ENCODE measurements around the gene ST3GAL3.
A peak's percentile ranks its signal among the peaks of the same experiment; 100 is the strongest.

The ST3GAL3 gene, protein sequence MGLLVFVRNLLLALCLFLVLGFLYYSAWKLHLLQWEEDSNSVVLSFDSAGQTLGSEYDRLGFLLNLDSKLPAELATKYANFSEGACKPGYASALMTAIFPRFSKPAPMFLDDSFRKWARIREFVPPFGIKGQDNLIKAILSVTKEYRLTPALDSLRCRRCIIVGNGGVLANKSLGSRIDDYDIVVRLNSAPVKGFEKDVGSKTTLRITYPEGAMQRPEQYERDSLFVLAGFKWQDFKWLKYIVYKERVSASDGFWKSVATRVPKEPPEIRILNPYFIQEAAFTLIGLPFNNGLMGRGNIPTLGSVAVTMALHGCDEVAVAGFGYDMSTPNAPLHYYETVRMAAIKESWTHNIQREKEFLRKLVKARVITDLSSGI

DNA sequence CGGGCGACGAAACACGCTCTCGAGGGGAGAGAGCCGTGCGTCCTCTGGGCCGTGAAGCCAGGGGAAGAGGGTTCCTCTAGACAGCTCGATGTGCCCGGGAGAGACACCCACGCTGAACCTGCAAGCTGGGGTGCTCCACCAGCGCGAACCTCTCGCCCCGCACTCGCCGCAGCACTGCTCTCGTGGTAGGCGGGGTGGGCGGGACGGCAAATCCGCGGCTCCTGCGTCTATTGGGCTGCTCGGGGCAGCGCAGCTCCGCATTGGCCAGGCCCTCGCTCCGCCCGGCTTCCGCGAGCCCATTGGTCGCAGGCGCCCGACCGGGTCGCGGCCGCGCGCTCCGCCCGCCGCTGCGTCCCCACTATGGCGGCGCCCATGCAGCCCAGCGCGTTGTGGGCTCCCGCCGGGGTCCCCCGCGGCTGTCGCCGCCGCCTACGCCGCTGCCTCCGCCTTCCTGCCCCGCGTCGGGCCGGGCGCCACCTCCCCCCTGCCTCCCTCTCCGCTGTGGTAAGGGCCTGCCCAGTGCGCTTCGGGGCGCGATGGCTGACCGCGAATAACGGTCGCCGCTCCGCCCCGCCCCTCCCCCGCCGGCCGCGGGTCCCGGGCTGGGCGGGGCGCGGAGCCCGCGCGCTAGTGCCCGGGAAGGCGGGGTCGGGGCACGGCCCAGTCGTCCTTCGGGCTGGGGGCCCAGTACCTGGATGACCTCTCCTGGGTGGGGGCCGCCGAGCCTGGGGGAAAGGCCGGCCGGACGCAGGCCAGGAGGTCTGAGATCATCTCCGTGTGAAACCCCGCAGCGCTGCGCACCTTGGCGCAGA, at the start of gene ST3GAL3:
Gene ST3GAL3 (plus strand): TSS at position 347 of the 812 bp plus-strand sequence. CDS start 28,727 bp downstream, outside the sequence.
- ChIA-PET POLR2A (interaction anchor here (0.6 to 2.0 kb wide), 17 partner anchors 9 to 1112 kb away, joined by 3 to 9 read pairs (median 4); partner anchors contain the start of genes ATP6V0B and KDM4A), CTCF (no interaction called here)
- DNase-seq (ENCODE audit: extremely low spot score): peak; percentile 96
- TF ChIP-seq SUZ12 (IDR thresholded peaks at IDR 0.05) (no peak), HDGF (IDR thresholded peaks at IDR 0.05; ENCODE audit: borderline replicate concordance) (no peak), TARDBP (IDR thresholded peaks at IDR 0.05) (no peak; the same call in 1 of the 2 replicates), FOXM1 (IDR thresholded peaks at IDR 0.05; ENCODE audit: borderline replicate concordance) (no peak), FOXA1 (IDR thresholded peaks at IDR 0.05) (no peak), CTBP1 (IDR thresholded peaks at IDR 0.05; ENCODE audit: borderline replicate concordance) (no peak), ZNF384 (IDR thresholded peaks at IDR 0.05) (no peak), NFRKB (IDR thresholded peaks at IDR 0.05) (no peak), LEF1 (IDR thresholded peaks at IDR 0.05; ENCODE audit: borderline replicate concordance) (peak; percentile 92), L3MBTL2 (conservative IDR thresholded peaks at IDR 0.05) (peak; percentile 97), SP1 (IDR thresholded peaks at IDR 0.05) (no peak), ARNT (IDR thresholded peaks at IDR 0.05) (0 out of 2 replicates have a peak, but pooled peaks have one; percentile 22), FOXK2 (IDR thresholded peaks at IDR 0.05) (no peak)
- TF ChIP-seq, protein P1, sequence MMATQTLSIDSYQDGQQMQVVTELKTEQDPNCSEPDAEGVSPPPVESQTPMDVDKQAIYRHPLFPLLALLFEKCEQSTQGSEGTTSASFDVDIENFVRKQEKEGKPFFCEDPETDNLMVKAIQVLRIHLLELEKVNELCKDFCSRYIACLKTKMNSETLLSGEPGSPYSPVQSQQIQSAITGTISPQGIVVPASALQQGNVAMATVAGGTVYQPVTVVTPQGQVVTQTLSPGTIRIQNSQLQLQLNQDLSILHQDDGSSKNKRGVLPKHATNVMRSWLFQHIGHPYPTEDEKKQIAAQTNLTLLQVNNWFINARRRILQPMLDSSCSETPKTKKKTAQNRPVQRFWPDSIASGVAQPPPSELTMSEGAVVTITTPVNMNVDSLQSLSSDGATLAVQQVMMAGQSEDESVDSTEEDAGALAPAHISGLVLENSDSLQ (IDR thresholded peaks at IDR 0.05): no peak

DNA sequence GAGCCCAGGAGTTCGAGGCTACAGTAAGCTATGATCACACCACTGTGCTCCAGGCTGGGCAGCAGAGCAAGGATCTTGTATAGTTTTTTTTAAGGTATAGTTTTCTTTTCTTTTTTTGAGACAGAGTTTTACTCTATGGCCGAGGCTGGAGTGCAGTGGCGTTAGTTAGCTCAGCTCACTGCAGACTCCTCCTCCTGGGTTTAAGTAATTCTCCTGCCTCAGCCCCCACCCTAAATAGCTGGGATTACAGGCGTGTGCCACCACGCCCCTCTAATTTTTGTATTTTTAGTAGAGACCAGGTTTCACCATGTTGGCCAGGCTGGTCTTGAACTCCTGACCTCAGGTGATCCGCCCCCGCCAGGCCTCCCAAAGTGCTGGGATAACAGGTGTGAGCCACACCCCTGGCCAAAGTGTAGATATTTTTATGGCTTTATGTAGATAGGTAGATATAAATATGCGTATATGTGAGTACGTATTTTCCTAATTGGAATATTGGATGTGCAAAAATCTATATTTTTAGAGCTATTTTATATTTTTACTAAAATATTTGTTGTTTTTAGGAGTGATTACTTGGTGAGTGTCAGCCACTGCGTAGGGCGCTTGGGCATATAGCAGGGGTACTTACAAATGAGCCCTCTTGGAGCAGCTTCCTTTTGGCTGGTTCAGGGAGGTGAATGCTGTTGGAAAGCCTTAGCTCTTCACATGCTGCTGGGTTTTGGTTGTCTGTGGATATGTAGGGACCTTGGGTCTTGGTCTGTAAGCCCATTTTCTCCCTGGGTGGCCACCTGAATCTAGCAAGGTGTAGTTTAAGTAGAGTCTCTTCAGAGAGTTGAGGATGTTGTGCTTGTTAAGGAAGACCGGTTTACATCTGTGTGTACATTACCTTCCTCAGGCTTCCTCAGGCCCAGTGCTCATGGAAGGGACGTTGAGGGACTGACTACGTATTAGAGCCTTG, 47.8 kb upstream of the ST3GAL3 start:
- POLR2A ChIA-PET: interaction anchor here (0.9 to 2.9 kb wide), 3 partner anchors 10 to 48 kb away, joined by 3 to 27 read pairs (median 3); partner anchors contain the start of genes KDM4A and ST3GAL3
- CTCF ChIA-PET: no interaction called here
- TF ChIP-seq FOXM1 (IDR thresholded peaks at IDR 0.05; ENCODE audit: borderline replicate concordance) (no peak), NFRKB (IDR thresholded peaks at IDR 0.05) (no peak), FOXA1 (IDR thresholded peaks at IDR 0.05) (no peak), FOXK2 (IDR thresholded peaks at IDR 0.05) (no peak), BHLHE40 (IDR thresholded peaks at IDR 0.05; ENCODE audit: borderline replicate concordance) (no peak), SUZ12 (IDR thresholded peaks at IDR 0.05) (no peak), L3MBTL2 (conservative IDR thresholded peaks at IDR 0.05) (no peak), ELF4 (IDR thresholded peaks at IDR 0.05) (no peak), ZNF384 (IDR thresholded peaks at IDR 0.05) (no peak)
- TF ChIP-seq, protein P1 (IDR thresholded peaks at IDR 0.05): no peak
- no peak for DNase-seq (ENCODE audit: extremely low spot score)

DNA sequence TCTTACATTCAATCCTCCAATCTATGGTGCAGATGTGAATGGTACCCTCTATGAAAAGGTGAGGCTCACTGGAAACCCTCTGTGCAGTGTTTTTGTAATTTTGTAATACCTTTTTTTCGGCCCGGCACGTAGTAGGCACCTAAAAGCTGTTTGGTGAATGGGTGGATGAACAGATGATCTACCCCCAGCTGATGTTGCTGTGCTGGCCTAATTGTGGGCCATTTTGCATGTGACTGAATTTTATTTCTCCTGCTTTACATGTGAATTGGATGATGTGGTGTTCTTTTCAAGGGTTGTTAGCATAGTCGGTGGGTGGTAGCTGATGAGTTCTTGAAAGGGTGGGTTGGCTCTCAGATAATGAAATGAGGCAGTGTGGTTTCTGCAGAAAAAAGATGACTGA, 47.0 kb upstream of the ST3GAL3 start:
- TF ChIP-seq TARDBP (IDR thresholded peaks at IDR 0.05) (no peak), NFRKB (IDR thresholded peaks at IDR 0.05) (no peak), ELF4 (IDR thresholded peaks at IDR 0.05) (no peak), LEF1 (IDR thresholded peaks at IDR 0.05; ENCODE audit: borderline replicate concordance) (no peak), ARNT (IDR thresholded peaks at IDR 0.05) (no peak), FOXA1 (IDR thresholded peaks at IDR 0.05) (no peak), FOXM1 (IDR thresholded peaks at IDR 0.05; ENCODE audit: borderline replicate concordance) (no peak), CTBP1 (IDR thresholded peaks at IDR 0.05; ENCODE audit: borderline replicate concordance) (no peak), FOXK2 (IDR thresholded peaks at IDR 0.05) (no peak), HDGF (IDR thresholded peaks at IDR 0.05; ENCODE audit: borderline replicate concordance) (no peak), SUZ12 (IDR thresholded peaks at IDR 0.05) (no peak), L3MBTL2 (conservative IDR thresholded peaks at IDR 0.05) (no peak), BHLHE40 (IDR thresholded peaks at IDR 0.05; ENCODE audit: borderline replicate concordance) (no peak)
- ChIA-PET POLR2A (interaction anchor here (2.9 kb wide), 1 partner anchor 10 kb away, joined by 27 read pairs; the partner anchor contains the start of gene KDM4A), CTCF (no interaction called here)
- DNase-seq (ENCODE audit: extremely low spot score): no peak

DNA sequence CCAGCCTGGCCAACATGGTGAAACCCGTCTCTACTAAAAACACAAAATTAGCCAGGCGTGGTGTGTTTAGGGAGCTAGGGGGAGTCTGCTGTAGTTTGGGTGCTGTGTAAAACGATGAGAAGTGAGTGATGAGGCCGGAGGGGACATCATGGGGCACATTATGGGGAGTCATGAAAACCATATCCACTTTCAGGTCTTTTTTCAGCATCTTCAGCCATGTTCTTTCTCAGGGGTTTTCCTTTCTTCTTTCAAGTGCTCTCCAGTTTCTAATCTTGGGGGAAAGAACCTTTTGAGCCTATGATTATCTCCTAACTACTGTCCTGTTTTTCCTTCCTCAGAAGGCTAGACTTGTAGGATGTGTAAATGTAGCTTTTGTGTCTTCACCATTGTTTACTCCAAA, 43.0 kb upstream of the ST3GAL3 start:
- TF ChIP-seq ELF4 (IDR thresholded peaks at IDR 0.05) (no peak), CTBP1 (IDR thresholded peaks at IDR 0.05; ENCODE audit: borderline replicate concordance) (no peak), SP1 (IDR thresholded peaks at IDR 0.05) (no peak), LEF1 (IDR thresholded peaks at IDR 0.05; ENCODE audit: borderline replicate concordance) (no peak), ARNT (IDR thresholded peaks at IDR 0.05) (no peak), ZNF384 (IDR thresholded peaks at IDR 0.05) (no peak), FOXK2 (IDR thresholded peaks at IDR 0.05) (no peak), FOXM1 (IDR thresholded peaks at IDR 0.05; ENCODE audit: borderline replicate concordance) (no peak), TARDBP (IDR thresholded peaks at IDR 0.05) (no peak), BHLHE40 (IDR thresholded peaks at IDR 0.05; ENCODE audit: borderline replicate concordance) (no peak), NFRKB (IDR thresholded peaks at IDR 0.05) (no peak), L3MBTL2 (conservative IDR thresholded peaks at IDR 0.05) (no peak)
- TF ChIP-seq, protein P1 (IDR thresholded peaks at IDR 0.05): no peak
- ChIA-PET POLR2A (interaction anchor here (2.9 kb wide), 1 partner anchor 14 kb away, joined by 18 read pairs; the partner anchor contains the start of gene KDM4A), CTCF (no interaction called here)
- no peak for DNase-seq (ENCODE audit: extremely low spot score)
